GM19395 (cell line): ENCODE measurements around the gene MBD6.

Source experiments
- ATAC-seq: cut with Tn5 transposase; IDR thresholded peaks from one replicate; pipeline ENCODE4 v1.9.1; 2021; ENCODE audit warnings: mild to moderate bottlenecking, moderate library complexity; ENCODE audit not compliant: unreplicated experiment

The MBD6 gene

DNA sequence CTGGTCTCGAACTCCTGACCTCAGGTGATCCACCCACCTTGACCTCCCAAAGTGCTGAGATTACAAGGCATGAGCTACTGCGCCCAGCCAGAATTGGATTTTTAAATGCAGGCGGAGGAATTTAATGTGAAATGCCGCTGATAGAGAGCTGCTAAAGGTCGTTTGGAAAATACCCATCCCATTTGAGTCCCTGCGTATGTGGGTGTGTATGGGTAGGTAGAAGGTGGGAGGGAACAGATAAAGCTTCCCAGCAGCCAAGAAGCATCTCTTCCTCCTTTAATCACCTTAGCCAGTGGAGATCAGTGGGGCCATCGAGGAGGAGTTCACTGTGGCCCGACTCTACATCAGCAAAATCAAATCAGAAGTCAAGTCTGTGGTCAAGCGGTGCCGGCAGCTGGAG is 52.2 kb downstream of the MBD6 start:
- no peak for ATAC-seq

- no peak for ATAC-seq
Observed at GRCh38 chr12:57575771-57576612, 53.4 kb downstream of the MBD6 start.

GRCh38 chr12:57576613-57577160 is 54.1 kb downstream of the MBD6 start:
- no peak for ATAC-seq

DNA sequence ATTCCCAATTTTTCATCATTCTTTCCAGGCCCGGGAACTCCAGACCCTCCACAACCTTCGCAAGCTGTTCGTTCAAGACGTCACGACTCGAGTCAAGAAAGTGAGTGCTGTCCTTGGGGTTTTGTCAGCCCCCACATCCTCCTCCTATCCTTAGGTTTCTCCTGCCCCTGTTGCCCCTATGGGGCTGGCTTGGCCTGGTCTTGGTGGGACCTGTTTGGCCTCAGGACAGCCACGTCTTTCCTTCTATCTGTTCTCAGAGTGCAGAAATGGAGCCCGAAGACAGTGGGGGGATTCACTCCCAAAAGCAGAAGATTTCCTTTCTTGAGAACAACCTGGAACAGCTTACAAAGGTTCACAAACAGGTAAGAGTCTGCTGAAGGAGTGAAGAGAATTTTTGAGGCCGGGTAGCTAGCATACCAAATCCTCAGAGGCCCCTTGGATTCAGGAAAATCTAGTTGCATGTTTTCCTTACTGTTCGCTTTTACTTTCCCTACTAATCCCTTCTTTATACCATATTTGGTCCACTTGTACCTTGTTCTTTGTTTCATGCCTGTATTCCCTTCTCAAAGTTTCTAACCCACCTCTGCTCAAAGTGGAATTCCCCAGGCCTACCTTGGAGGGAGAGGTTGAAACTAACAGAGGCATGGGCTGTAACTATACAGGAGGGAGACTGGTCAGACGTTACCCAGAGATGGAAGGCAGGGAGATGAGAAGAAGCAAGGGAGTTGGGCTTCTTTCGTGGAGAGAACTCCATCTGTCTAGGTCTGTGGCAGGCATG is 55.5 kb downstream of the MBD6 start:
- no peak for ATAC-seq

DNA sequence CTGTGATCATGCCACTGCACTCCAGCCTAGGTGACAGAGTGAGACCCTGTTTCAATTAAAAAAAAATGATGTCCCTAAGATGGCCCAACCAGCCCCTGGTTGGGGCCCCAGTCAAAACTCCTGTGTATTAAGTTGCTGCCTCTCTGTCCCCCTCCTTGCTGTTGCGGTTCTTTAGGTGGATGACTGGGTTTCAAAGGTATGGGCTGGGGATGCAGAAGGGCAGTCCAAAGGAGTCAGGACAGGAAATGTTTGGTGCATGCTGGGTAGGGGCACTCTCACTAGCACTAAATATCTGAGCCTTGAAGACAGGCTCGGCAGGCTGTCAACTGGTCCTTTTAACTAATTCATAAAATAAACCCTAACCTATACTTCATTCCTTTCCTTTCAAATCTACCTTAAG is 56.4 kb downstream of the MBD6 start:
- ATAC-seq = no peak
